Adrenal gland (tissue), 19 donors: ENCODE results near the gene PGS1. TPM values are rescaled to one million over a fixed set of nuclear protein-coding genes. Genes with fewer than 3 reads are reported as not detected.

ENCODE experiments used
- DNase-seq, 7 donors: peaks; one replicate each; pipeline ENCODE4 v3.0.0-alpha.2; 2019 to 2020
- H3K27ac ChIP-seq, 5 donors: fragments of 200-600 bp; sonication (generic) in 4 of 5; 1 replicate in 3 of 5; 2 replicates in 2 of 5; pipeline versions ENCODE4 v1.5.1 to v1.8.0; 2016 to 2020; ENCODE audit warnings: mild to moderate bottlenecking in 1 of 5
- H3K27me3 ChIP-seq: fragments of 200-600 bp; 2 replicates; pipeline ENCODE4 v1.8.0; 2021
- H3K36me3 ChIP-seq, 2 donors: fragments of 200-600 bp; replicated peaks in 1 of 2; 1 replicate in 1 of 2; 2 replicates in 1 of 2; pipeline versions ENCODE4 v1.5.1 to v1.8.0; 2018 to 2022
- H3K4me1 ChIP-seq, 2 donors: fragments of 200-600 bp; replicated peaks in 1 of 2; 1 replicate in 1 of 2; 2 replicates in 1 of 2; pipeline versions ENCODE4 v1.5.1 to v1.8.0; 2018 to 2021
- H3K4me3 ChIP-seq, 4 donors: fragments of 200-600 bp; sonication (generic) in 3 of 4; one replicate each; pipeline ENCODE4 v1.5.1; 2016 to 2018
- H3K9me3 ChIP-seq, 3 donors: fragments of 200-600 bp; sonication (generic) in 1 of 3; replicated peaks in 1 of 3; 1 replicate in 2 of 3; 2 replicates in 1 of 3; pipeline versions ENCODE4 v1.5.1 to v1.8.0; 2016 to 2021
- CTCF ChIP-seq, 6 experiments: fragments of 450-650 bp in 4 of 6; fragments of 200-600 bp in 2 of 6; sonication (generic) in 1 of 6; IDR thresholded peaks; 1 replicate in 5 of 6; 2 replicates in 1 of 6; pipeline versions ENCODE4 v1.5.1 to v1.8.0; 2016 to 2021; ENCODE audit warnings: antibody characterized with exemption in 6 of 6, mild to moderate bottlenecking in 2 of 6, moderate library complexity in 1 of 6
- POLR2A ChIP-seq, 2 donors: fragments of 450-650 bp; IDR thresholded peaks; one replicate each; pipeline ENCODE4 v1.6.1; 2017; ENCODE audit warnings: antibody characterized with exemption in 2 of 2, mild to moderate bottlenecking in 2 of 2, moderate library complexity in 1 of 2
- WGBS, 4 donors: extraction: QIAGEN DNeasy Blood & Tissue Kit in 2 of 4; methylation state at CpG; one replicate each; pipeline versions ENCODE4 v1.1.5 to v1.1.7; 2013 to 2017; 5-methylcytosine and 5-hydroxymethylcytosine counted together
- intact Hi-C, 2 donors: fragments of 100-400 bp; cut with DNase I; formaldehyde crosslinking; loops; one replicate each; pipeline versions ENCODE4 v1.14.1 to v1.15.0; 2022 to 2023
- long read RNA-seq, 10 donors: library from polyadenylated mRNA in 3 of 10; unstranded in 2 of 10; stranded (forward) in 1 of 10; transcript quantifications; one replicate each; pipeline ENCODE4 v2.0.0 and lab custom pipeline, GENCODE V29; 2021 to 2026
- polyA plus RNA-seq, 3 donors: library from polyadenylated mRNA; stranded (reverse); fragments of 200-250 nt in 2 of 3; fragments of 350-450 nt in 1 of 3; fragmentation: Illumina TruSeq in 1 of 3; extraction: RNeasy Lipid Tissue Mini Kit (QIAGEN cat#74804) in 1 of 3; gene quantifications; one replicate each; pipeline ENCODE4 v1.2.3, GENCODE V29; 2013 to 2014
- total RNA-seq, 9 donors: library from RNA; depleted of rRNA in 4 of 9; stranded (reverse); fragments of >200 nt in 4 of 9; fragments of 120-200 nt in 1 of 9; fragmentation: NEBNext Ultra II Directional in 1 of 9; extraction: Animal tissue kit (Norgen Biotek cat#: 25700) in 1 of 9; gene quantifications; one replicate each; pipeline versions ENCODE4 v1.1.0 to v1.2.4, GENCODE V29; 2013 to 2023
- donor health status: healthy with polysubstance abuse.
- donor health status: Bipolar disorder and iron deficiency.
- donor health status: DM: yes; HTN: yes; CAD: no.
- donor health status: DM: no; HTN: no; CAD: no.
- donor health status: DM: no; HTN: no; CAD: no.
- donor health status: DM: yes; HTN: yes; CAD: no.

The PGS1 gene, protein sequence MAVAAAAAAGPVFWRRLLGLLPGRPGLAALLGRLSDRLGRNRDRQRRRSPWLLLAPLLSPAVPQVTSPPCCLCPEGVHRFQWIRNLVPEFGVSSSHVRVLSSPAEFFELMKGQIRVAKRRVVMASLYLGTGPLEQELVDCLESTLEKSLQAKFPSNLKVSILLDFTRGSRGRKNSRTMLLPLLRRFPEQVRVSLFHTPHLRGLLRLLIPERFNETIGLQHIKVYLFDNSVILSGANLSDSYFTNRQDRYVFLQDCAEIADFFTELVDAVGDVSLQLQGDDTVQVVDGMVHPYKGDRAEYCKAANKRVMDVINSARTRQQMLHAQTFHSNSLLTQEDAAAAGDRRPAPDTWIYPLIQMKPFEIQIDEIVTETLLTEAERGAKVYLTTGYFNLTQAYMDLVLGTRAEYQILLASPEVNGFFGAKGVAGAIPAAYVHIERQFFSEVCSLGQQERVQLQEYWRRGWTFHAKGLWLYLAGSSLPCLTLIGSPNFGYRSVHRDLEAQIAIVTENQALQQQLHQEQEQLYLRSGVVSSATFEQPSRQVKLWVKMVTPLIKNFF
- total RNA-seq (10 to 100 TPM; 23.5 to 64.5 (median 34.1) TPM), polyA plus RNA-seq (10 to 100 TPM; 11.9 to 26.9 (median 21.9) TPM)
- long read RNA-seq, donor 1, partial matches to known transcripts, result 0 of 3 reads
- long read RNA-seq, donor 1, other reads (novel, unspliced or antisense), result 0 of 3 reads
- long read RNA-seq, donor 2, partial matches to known transcripts, result 0 of 3 reads
- long read RNA-seq, donor 2, other reads (novel, unspliced or antisense), result 0 of 3 reads
- long read RNA-seq, donor 3, partial matches to known transcripts, result 0 of 3 reads
- long read RNA-seq, donor 3, other reads (novel, unspliced or antisense), result 0 of 3 reads
- long read RNA-seq, donor 4, transcript PGS1-201 (10 exons, 2,201 nt), result major isoform, 6 of 13 reads
- long read RNA-seq, donor 4, partial matches to known transcripts, result 3 of 13 reads
- long read RNA-seq, donor 4, other reads (novel, unspliced or antisense), result 4 of 13 reads
- long read RNA-seq, donor 5, transcript PGS1-201 (10 exons, 2,201 nt), result major isoform, 57 of 117 reads
- long read RNA-seq, donor 5, partial matches to known transcripts, result 1 of 117 reads
- long read RNA-seq, donor 5, other reads (novel, unspliced or antisense), result 59 of 117 reads
- long read RNA-seq, donor 6, transcript PGS1-201 (10 exons, 2,201 nt), result major isoform, 7 of 17 reads
- long read RNA-seq, donor 6, partial matches to known transcripts, result 2 of 17 reads
- long read RNA-seq, donor 6, other reads (novel, unspliced or antisense), result 8 of 17 reads
- long read RNA-seq, donor 7, result 0 reads
- long read RNA-seq, donor 8, transcript PGS1-201 (10 exons, 2,201 nt), result major isoform, 5 of 5 reads
- long read RNA-seq, donor 8, partial matches to known transcripts, result 0 of 5 reads
- long read RNA-seq, donor 8, other reads (novel, unspliced or antisense), result 0 of 5 reads
- long read RNA-seq, donor 9, transcript PGS1-201 (10 exons, 2,201 nt), result major isoform, 6 of 7 reads
- long read RNA-seq, donor 9, partial matches to known transcripts, result 0 of 7 reads
- long read RNA-seq, donor 9, other reads (novel, unspliced or antisense), result 0 of 7 reads
- long read RNA-seq, donor 10, partial matches to known transcripts, result 0 of 1 reads
- long read RNA-seq, donor 10, other reads (novel, unspliced or antisense), result 0 of 1 reads

- H3K27ac ChIP-seq, result peak within 1 kb of the TSS; percentile 74 to 93 (median 83)
- peak within 1 kb of the TSS; percentile 73 to 97 (median 83) for H3K4me3 ChIP-seq
- peaks cover 28 to 69% of the 10 kb centered on the region in 2 donors for H3K4me1 ChIP-seq
- TF ChIP-seq CTCF (IDR thresholded peaks at IDR 0.05) (no peak), POLR2A (IDR thresholded peaks at IDR 0.05) (peak; percentile 65 to 68)
- WGBS, 4 donors, result 1 to 7% (median 2%) methylated on average over 12 to 89 of the region's 89 CpGs
- intact Hi-C loops, result no loop called here
- peak; percentile 68 to 85 (median 76) for DNase-seq
- no peaks in the 10 kb centered on the region for H3K9me3 ChIP-seq
- peaks cover 0 to 4% of the 10 kb centered on the region in 2 donors for H3K36me3 ChIP-seq
- H3K27me3 ChIP-seq, result no peaks in the 10 kb centered on the region
These were observed at the start of gene PGS1 for GRCh38 chr17:78378225-78379130. Gene PGS1 (plus strand): TSS chr17:78378649. CDS start chr17:78378666, 17 bp downstream.

DNA sequence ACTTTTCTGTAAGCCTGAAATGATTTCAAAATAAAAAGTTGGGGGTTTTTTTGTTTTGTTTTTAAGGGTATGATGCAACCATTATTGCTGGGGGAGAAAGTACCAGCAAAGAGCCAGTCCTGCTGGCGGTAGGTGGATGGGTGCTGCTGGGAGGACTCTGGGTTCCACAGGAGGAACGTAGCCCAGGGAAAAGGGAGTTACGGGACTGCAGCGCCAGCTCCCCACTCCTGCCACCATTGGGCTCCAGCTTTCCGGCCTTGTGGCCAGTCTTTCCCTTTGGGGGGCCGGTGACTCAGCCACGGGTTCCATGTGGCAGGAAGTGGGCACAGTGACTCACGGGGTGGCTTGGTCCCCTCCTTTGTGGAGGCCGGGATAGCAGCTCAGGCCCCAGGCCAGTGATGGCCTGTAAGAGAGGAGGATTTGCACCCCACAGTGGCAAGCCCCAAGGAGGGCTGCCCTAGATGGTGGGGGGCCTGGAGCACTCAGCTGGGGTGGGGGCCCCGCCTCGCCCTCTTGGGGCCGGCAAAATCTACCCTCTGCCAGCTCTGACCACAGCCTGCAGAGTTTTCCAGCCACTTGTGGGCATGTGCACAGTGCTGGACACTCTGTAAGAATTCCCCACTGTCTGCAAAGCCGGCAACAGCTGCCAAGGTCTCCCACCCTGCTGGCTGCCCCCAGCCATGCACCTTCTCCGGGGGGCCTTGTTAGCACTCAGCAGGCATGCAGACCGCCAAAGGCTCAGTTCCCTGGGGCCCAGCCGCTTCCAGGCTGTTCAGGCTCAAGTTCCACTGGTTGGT lies 49.0 kb upstream of the PGS1 start:
- Histone ChIP-seq H3K27me3 (no peaks in the 10 kb centered on the region), H3K27ac (peak overlapping the region in 1 of 5 donors; percentile 41), H3K4me3 (no peak overlapping the region), H3K4me1 (peaks cover 7 to 14% of the 10 kb centered on the region in 2 donors), H3K9me3 (no peaks in the 10 kb centered on the region), H3K36me3 (no peaks in the 10 kb centered on the region)
- WGBS, 4 donors, result 72 to 89% (median 77%) methylated on average over 4 to 16 of the region's 16 CpGs
- TF ChIP-seq CTCF (IDR thresholded peaks at IDR 0.05) (no peak), POLR2A (IDR thresholded peaks at IDR 0.05) (no peak)
- intact Hi-C loops, result no loop called here
- no peak for DNase-seq
